T-helper 2 cell (primary cell): ENCODE data around the gene APBA2.

Experiments used
- DNase-seq, 5 experiments: peaks; one replicate each; pipeline versions ENCODE4 v3.0.0 to v3.0.0-alpha.2; 2012 to 2022

The APBA2 gene

GRCh38 chr15:28915935-28916334 lies 30.2 kb downstream of the APBA2 start:
- no peak for DNase-seq

- DNase-seq, result no peak
Measured at GRCh38 chr15:28917791-28918140, 32.0 kb downstream of the APBA2 start.

GRCh38 chr15:28918141-28918983 lies 32.6 kb downstream of the APBA2 start:
- no peak for DNase-seq

GRCh38 chr15:28919201-28919635 lies 33.4 kb downstream of the APBA2 start:
- DNase-seq, result peak in 1 of 5 experiments; percentile 51

GRCh38 chr15:28919679-28920655 lies 34.2 kb downstream of the APBA2 start:
- no peak for DNase-seq

- no peak for DNase-seq
Measured at GRCh38 chr15:28920781-28921331, 35.1 kb downstream of the APBA2 start.

- no peak for DNase-seq
Measured at GRCh38 chr15:28921336-28921735, 35.6 kb downstream of the APBA2 start.

GRCh38 chr15:28921919-28922706 lies 36.3 kb downstream of the APBA2 start:
- no peak for DNase-seq

- DNase-seq, result no peak
Measured at GRCh38 chr15:28922707-28923012, 36.9 kb downstream of the APBA2 start.

- DNase-seq, result no peak
Measured at GRCh38 chr15:28923726-28924280, 38.0 kb downstream of the APBA2 start.

- DNase-seq, result no peak
Measured at GRCh38 chr15:28927043-28927442, 41.3 kb downstream of the APBA2 start.

- DNase-seq, result no peak
Measured at GRCh38 chr15:28929200-28929599, 43.4 kb downstream of the APBA2 start.

- DNase-seq, result no peak
Measured at GRCh38 chr15:28930011-28930410, 44.2 kb downstream of the APBA2 start.

- DNase-seq, result no peak
Measured at GRCh38 chr15:28930476-28931291, 44.9 kb downstream of the APBA2 start.

- DNase-seq, result no peak
Measured at GRCh38 chr15:28931828-28932227, 46.1 kb downstream of the APBA2 start.

- no peak for DNase-seq
Measured at GRCh38 chr15:28932361-28932760, 46.6 kb downstream of the APBA2 start.

- no peak for DNase-seq
Measured at GRCh38 chr15:28933710-28934445, 48.1 kb downstream of the APBA2 start.

- DNase-seq, result no peak
Measured at GRCh38 chr15:28934645-28935044, 48.9 kb downstream of the APBA2 start.

- peak in 1 of 5 experiments; percentile 54 for DNase-seq
Measured at GRCh38 chr15:28935316-28935715, 49.5 kb downstream of the APBA2 start.

GRCh38 chr15:28936081-28936480 lies 50.3 kb downstream of the APBA2 start:
- DNase-seq, result no peak

- DNase-seq, result no peak
Measured at GRCh38 chr15:28936481-28936881, 50.7 kb downstream of the APBA2 start.
